Liver (tissue), 9 donors: ENCODE results near the gene NPEPL1. TPM values are rescaled to one million over a fixed set of nuclear protein-coding genes. Genes with fewer than 3 reads are reported as not detected.
"Not testable (repeated sequence)": the region's sequence is repeated elsewhere in the genome, so short reads cannot be mapped to it uniquely, and the experiment has no call there.

Experiments
- DNase-seq: peaks from one replicate; pipeline ENCODE4 v3.0.0-alpha.2; 2017; ENCODE audit warnings: low spot score
- H3K27ac ChIP-seq, 2 donors: one replicate each; pipeline ENCODE4 v1.7.0; 2013; ENCODE audit warnings: inconsistent platforms in 2 of 2, low read length in 2 of 2, control low read depth in 1 of 2, low read depth in 1 of 2, mild to moderate bottlenecking in 1 of 2
- H3K27me3 ChIP-seq, 4 donors: one replicate each; pipeline versions ENCODE4 v1.6.1 to v1.7.0; 2013; ENCODE audit warnings: low read length in 3 of 4, inconsistent platforms in 1 of 4, mild to moderate bottlenecking in 1 of 4, moderate library complexity in 1 of 4; ENCODE audit not compliant: control insufficient read depth in 4 of 4, insufficient read depth in 4 of 4
- H3K36me3 ChIP-seq, 4 donors: one replicate each; pipeline versions ENCODE4 v1.6.1 to v1.7.0; 2013; ENCODE audit warnings: low read length in 3 of 4, mild to moderate bottlenecking in 3 of 4, low read depth in 1 of 4, moderate library complexity in 1 of 4; ENCODE audit not compliant: control insufficient read depth in 4 of 4, insufficient read depth in 3 of 4
- H3K4me1 ChIP-seq, 4 donors: one replicate each; pipeline versions ENCODE4 v1.6.1 to v1.7.0; 2013; ENCODE audit warnings: low read length in 3 of 4, mild to moderate bottlenecking in 3 of 4, moderate library complexity in 1 of 4; ENCODE audit not compliant: control insufficient read depth in 4 of 4, insufficient read depth in 4 of 4
- H3K4me3 ChIP-seq, 3 donors: one replicate each; pipeline versions ENCODE4 v1.6.1 to v1.7.0; 2013; ENCODE audit warnings: low read length in 3 of 3, control low read depth in 1 of 3, low read depth in 1 of 3, mild to moderate bottlenecking in 1 of 3
- H3K9ac ChIP-seq, 2 donors: one replicate each; pipeline ENCODE4 v1.7.0; 2013; ENCODE audit warnings: low read length in 2 of 2, mild to moderate bottlenecking in 2 of 2, moderate library complexity in 2 of 2, control low read depth in 1 of 2, low read depth in 1 of 2
- H3K9me3 ChIP-seq, 4 donors: one replicate each; pipeline versions ENCODE4 v1.6.1 to v1.7.0; 2013; ENCODE audit warnings: low read length in 3 of 4; ENCODE audit not compliant: control insufficient read depth in 4 of 4
- ATF3 ChIP-seq: IDR thresholded peaks from 2 replicates; pipeline ENCODE4 v1.6.1; 2016; ENCODE audit warnings: antibody characterized with exemption
- CTCF ChIP-seq: fragments of 150-350 bp; IDR thresholded peaks from 2 replicates; pipeline ENCODE4 v1.5.1; 2017; ENCODE audit warnings: improper control_type of control experiment, low read depth, low read length; ENCODE audit not compliant: missing input control
- EGR1 ChIP-seq, 2 donors: IDR thresholded peaks; 2 replicates each; pipeline ENCODE4 v1.6.1; 2016 to 2018; ENCODE audit warnings: antibody characterized with exemption in 2 of 2, low read depth in 2 of 2
- FOXA1 ChIP-seq: IDR thresholded peaks from 2 replicates; pipeline ENCODE4 v1.6.1; 2016; ENCODE audit warnings: antibody characterized with exemption
- FOXA2 ChIP-seq: IDR thresholded peaks from 2 replicates; pipeline ENCODE4 v1.6.1; 2016; ENCODE audit warnings: antibody characterized with exemption
- GABPA ChIP-seq, 2 donors: IDR thresholded peaks in 1 of 2; conservative IDR thresholded peaks in 1 of 2; 2 replicates each; pipeline ENCODE4 v1.6.1; 2016; ENCODE audit warnings: antibody characterized with exemption in 2 of 2, mild to moderate bottlenecking in 1 of 2, moderate library complexity in 1 of 2
- HNF4A ChIP-seq, 2 donors: conservative IDR thresholded peaks; 2 replicates each; pipeline ENCODE4 v1.6.1; 2016; ENCODE audit warnings: antibody characterized with exemption in 2 of 2, mild to moderate bottlenecking in 2 of 2
- HNF4G ChIP-seq: IDR thresholded peaks from 2 replicates; pipeline ENCODE4 v1.6.1; 2016; ENCODE audit warnings: antibody characterized with exemption
- JUND ChIP-seq, 2 donors: IDR thresholded peaks; 2 replicates each; pipeline ENCODE4 v1.6.1; 2016; ENCODE audit warnings: antibody characterized with exemption in 2 of 2
- MAX ChIP-seq: IDR thresholded peaks from 2 replicates; pipeline ENCODE4 v1.6.1; 2016; ENCODE audit warnings: antibody characterized with exemption
- NR2F2 ChIP-seq: IDR thresholded peaks from 2 replicates; pipeline ENCODE4 v1.6.1; 2016; ENCODE audit warnings: antibody characterized with exemption
- RAD21 ChIP-seq, 2 donors: IDR thresholded peaks; 2 replicates each; pipeline ENCODE4 v1.6.1; 2016; ENCODE audit warnings: antibody characterized with exemption in 2 of 2, mild to moderate bottlenecking in 2 of 2
- REST ChIP-seq: IDR thresholded peaks from 2 replicates; pipeline ENCODE4 v1.6.1; 2016; ENCODE audit warnings: antibody characterized with exemption, mild to moderate bottlenecking
- RXRA ChIP-seq, 2 donors: IDR thresholded peaks; 2 replicates each; pipeline ENCODE4 v1.6.1; 2017 to 2018; ENCODE audit warnings: antibody characterized with exemption in 2 of 2, mild to moderate bottlenecking in 1 of 2
- SP1 ChIP-seq: IDR thresholded peaks from 2 replicates; pipeline ENCODE4 v1.6.1; 2018; ENCODE audit warnings: antibody characterized with exemption, mild to moderate bottlenecking
- TAF1 ChIP-seq: conservative IDR thresholded peaks from 2 replicates; pipeline ENCODE4 v1.6.1; 2016; ENCODE audit warnings: antibody characterized with exemption, mild to moderate bottlenecking
- YY1 ChIP-seq: IDR thresholded peaks from 2 replicates; pipeline ENCODE4 v1.6.1; 2016; ENCODE audit warnings: antibody characterized with exemption, mild to moderate bottlenecking
- ZBTB33 ChIP-seq: IDR thresholded peaks from 2 replicates; pipeline ENCODE4 v1.6.1; 2016; ENCODE audit warnings: antibody characterized with exemption
- WGBS: extraction: QIAGEN DNeasy Blood & Tissue Kit; methylation state at CpG from one replicate; pipeline ENCODE4 v1.1.7; 2013; 5-methylcytosine and 5-hydroxymethylcytosine counted together
- polyA plus RNA-seq, 2 donors: library from polyadenylated mRNA; stranded (reverse) in 1 of 2; unstranded in 1 of 2; fragments of 200-250 nt in 1 of 2; fragments of >200 nt in 1 of 2; fragmentation: Nextera tagmentation in 1 of 2; extraction: Ambion mirVana in 1 of 2; gene quantifications; one replicate each; pipeline versions ENCODE4 v1.2.1 to v1.2.3, GENCODE V29; 2013 to 2015
- total RNA-seq, 2 donors: library from RNA; depleted of rRNA; stranded (reverse); fragments of >200 nt; gene quantifications; one replicate each; pipeline ENCODE4 v1.2.3, GENCODE V29; 2014
- donor health status: healthy.
- donor health status: healthy.
- donor health status: healthy.
- donor health status: healthy.
- donor health status: healthy.

The NPEPL1 gene
- total and polyA plus RNA-seq, 4 donors, result 8.0 to 13.3 (median 10.9) TPM

GRCh38 chr20:58647796-58648501, 44.7 kb upstream of the NPEPL1 start:
- Histone ChIP-seq H3K27me3 (no peaks in the 10 kb centered on the region), H3K9me3 (no peaks in the 10 kb centered on the region), H3K4me1 (peaks cover 0 to 16% (median 4%) of the 10 kb centered on the region in 4 donors), H3K9ac (no peak overlapping the region), H3K4me3 (no peak overlapping the region), H3K27ac (no peak overlapping the region), H3K36me3 (no peaks in the 10 kb centered on the region)
- no peak for DNase-seq
- TF ChIP-seq MAX (no peak), RXRA (IDR thresholded peaks at IDR 0.05) (no peak), CTCF (no peak), RAD21 (IDR thresholded peaks at IDR 0.05) (no peak), EGR1 (IDR thresholded peaks at IDR 0.05; ENCODE audit: low read depth in 2 of 2) (no peak), YY1 (no peak), FOXA2 (no peak), GABPA (IDR thresholded peaks at IDR 0.05 in 1 of 2, conservative IDR thresholded peaks at IDR 0.05 in 1 of 2) (no peak), FOXA1 (no peak), ZBTB33 (no peak), TAF1 (no peak), SP1 (no peak), JUND (IDR thresholded peaks at IDR 0.05) (no peak), NR2F2 (no peak), REST (no peak), ATF3 (no peak), HNF4G (no peak), HNF4A (conservative IDR thresholded peaks at IDR 0.05) (no peak)
- WGBS, result 92% methylated on average over 10 of the region's 12 CpGs

GRCh38 chr20:58648502-58648825, 44.1 kb upstream of the NPEPL1 start:
- H3K9me3 ChIP-seq, H3K27ac ChIP-seq, H3K27me3 ChIP-seq, H3K4me3 ChIP-seq, DNase-seq, H3K9ac ChIP-seq, H3K36me3 ChIP-seq: not testable (repeated sequence)
- peaks cover 0 to 21% (median 8%) of the 10 kb centered on the region in 4 donors for H3K4me1 ChIP-seq
- 92% methylated on average over 6 of the region's 6 CpGs for WGBS
